Peyer's patch (tissue), 4 donors: Measurements from ENCODE around the gene SLC27A5.

Source experiments
- CTCF ChIP-seq, 6 experiments: fragments of 450-650 bp in 4 of 6; fragments of 200-600 bp in 2 of 6; sonication (generic) in 1 of 6; IDR thresholded peaks; one replicate each; pipeline ENCODE4 v1.5.1; 2017 to 2019; ENCODE audit warnings: antibody characterized with exemption in 6 of 6, mild to moderate bottlenecking in 3 of 6, moderate library complexity in 1 of 6
- POLR2A ChIP-seq, 2 donors: fragments of 450-650 bp; IDR thresholded peaks; one replicate each; pipeline ENCODE4 v1.5.1; 2017; ENCODE audit warnings: antibody characterized with exemption in 2 of 2, mild to moderate bottlenecking in 2 of 2, moderate library complexity in 2 of 2

- TF ChIP-seq POLR2A (IDR thresholded peaks at IDR 0.05): peak; percentile 70 to 75
- no peak for TF ChIP-seq CTCF (IDR thresholded peaks at IDR 0.05)
Observed at GRCh38 chr19:58558623-58559274, 47.0 kb upstream of the SLC27A5 start.
